Body of pancreas (tissue), 4 donors: ENCODE measurements around the gene CST2.

Experiments
- CTCF ChIP-seq, 7 experiments: fragments of 450-650 bp in 4 of 7; fragments of 200-600 bp in 3 of 7; sonication (generic) in 3 of 7; IDR thresholded peaks; one replicate each; pipeline ENCODE4 v1.5.1; 2016 to 2019; ENCODE audit warnings: antibody characterized with exemption in 7 of 7
- POLR2A ChIP-seq, 3 donors: fragments of 450-650 bp; IDR thresholded peaks; one replicate each; pipeline ENCODE4 v1.6.1; 2016; ENCODE audit warnings: antibody characterized with exemption in 3 of 3, mild to moderate bottlenecking in 2 of 3

GRCh38 chr20:23823111-23823510, 3.4 kb downstream of the CST2 start:
- TF ChIP-seq CTCF (IDR thresholded peaks at IDR 0.05) (no peak), POLR2A (IDR thresholded peaks at IDR 0.05) (no peak)
